Lower lobe of right lung (tissue), 2 donors: ENCODE measurements around the gene KIF20A. TPM values are rescaled to one million over a fixed set of nuclear protein-coding genes. Genes with fewer than 3 reads are reported as not detected.

ENCODE experiments used
- ATAC-seq, 2 donors: fragments of 200-7000 bp; cut with Tn5 transposase; one replicate each; pipeline ENCODE4 v1.9.1; 2020 to 2022; ENCODE audit warnings: mild to moderate bottlenecking in 2 of 2, moderate library complexity in 2 of 2
- DNase-seq: peaks from one replicate; pipeline ENCODE4 v3.0.0-alpha.2; 2020
- H3K27ac ChIP-seq: fragments of 200-600 bp; one replicate; pipeline ENCODE4 v1.8.0; 2022
- H3K27me3 ChIP-seq: fragments of 200-600 bp; one replicate; pipeline ENCODE4 v1.8.0; 2022; ENCODE audit warnings: low read depth
- H3K36me3 ChIP-seq: fragments of 200-600 bp; one replicate; pipeline ENCODE4 v1.8.0; 2022; ENCODE audit warnings: mild to moderate bottlenecking
- H3K4me1 ChIP-seq: fragments of 200-600 bp; one replicate; pipeline ENCODE4 v1.8.0; 2022
- H3K4me3 ChIP-seq: fragments of 200-600 bp; one replicate; pipeline ENCODE4 v1.8.0; 2022; ENCODE audit warnings: mild to moderate bottlenecking
- H3K9me3 ChIP-seq: fragments of 200-600 bp; one replicate; pipeline ENCODE4 v1.8.0; 2022
- intact Hi-C: fragments of 100-400 bp; cut with DNase I; formaldehyde crosslinking; loops from one replicate; pipeline ENCODE4 v1.11.0; 2022
- total RNA-seq: library from RNA; stranded (reverse); fragmentation: NEBNext Ultra II Directional; extraction: Animal tissue kit (Norgen Biotek cat#: 25700); gene quantifications from one replicate; pipeline ENCODE4 v1.2.1, GENCODE V29; 2021
- TF ChIP-seq, protein P1 (sequence below): fragments of 200-600 bp; IDR thresholded peaks from one replicate; pipeline ENCODE4 v1.8.0; 2022; ENCODE audit warnings: antibody characterized with exemption, mild to moderate bottlenecking
- donor health status: DM: no; HTN: yes; CAD: no; lungs with severe emphysema.

Gene KIF20A
- total RNA-seq, 1 donor from 2014 or later: 1.2 TPM

DNA sequence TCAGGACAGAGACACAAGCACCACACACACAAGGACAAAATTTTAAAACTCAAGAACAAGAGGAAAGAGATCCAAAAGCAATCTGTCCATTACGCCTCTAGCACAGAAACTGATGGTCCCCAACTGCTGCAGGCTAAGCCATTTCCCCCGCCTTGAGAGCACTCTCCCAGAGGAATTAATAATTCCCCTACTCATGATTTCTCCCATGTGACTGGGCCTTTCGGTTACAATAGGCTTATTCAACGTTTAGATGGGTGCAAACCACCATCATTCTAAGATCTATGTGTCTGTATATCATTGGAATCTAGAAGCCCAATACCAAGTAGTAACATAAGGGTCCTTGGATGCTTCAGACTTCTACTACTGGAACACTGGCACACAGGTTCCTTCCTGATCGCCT, 19.2 kb upstream of the KIF20A start:
- H3K27ac ChIP-seq: no peak overlapping the region
- no peaks in the 10 kb centered on the region for H3K27me3 ChIP-seq
- DNase-seq: no peak
- intact Hi-C loops: no loop called here
- H3K9me3 ChIP-seq: no peaks in the 10 kb centered on the region
- H3K4me3 ChIP-seq: no peak overlapping the region
- H3K36me3 ChIP-seq: peaks cover 84% of the 10 kb centered on the region
- H3K4me1 ChIP-seq: no peaks in the 10 kb centered on the region
- ATAC-seq: no peak
- TF ChIP-seq, protein P1, sequence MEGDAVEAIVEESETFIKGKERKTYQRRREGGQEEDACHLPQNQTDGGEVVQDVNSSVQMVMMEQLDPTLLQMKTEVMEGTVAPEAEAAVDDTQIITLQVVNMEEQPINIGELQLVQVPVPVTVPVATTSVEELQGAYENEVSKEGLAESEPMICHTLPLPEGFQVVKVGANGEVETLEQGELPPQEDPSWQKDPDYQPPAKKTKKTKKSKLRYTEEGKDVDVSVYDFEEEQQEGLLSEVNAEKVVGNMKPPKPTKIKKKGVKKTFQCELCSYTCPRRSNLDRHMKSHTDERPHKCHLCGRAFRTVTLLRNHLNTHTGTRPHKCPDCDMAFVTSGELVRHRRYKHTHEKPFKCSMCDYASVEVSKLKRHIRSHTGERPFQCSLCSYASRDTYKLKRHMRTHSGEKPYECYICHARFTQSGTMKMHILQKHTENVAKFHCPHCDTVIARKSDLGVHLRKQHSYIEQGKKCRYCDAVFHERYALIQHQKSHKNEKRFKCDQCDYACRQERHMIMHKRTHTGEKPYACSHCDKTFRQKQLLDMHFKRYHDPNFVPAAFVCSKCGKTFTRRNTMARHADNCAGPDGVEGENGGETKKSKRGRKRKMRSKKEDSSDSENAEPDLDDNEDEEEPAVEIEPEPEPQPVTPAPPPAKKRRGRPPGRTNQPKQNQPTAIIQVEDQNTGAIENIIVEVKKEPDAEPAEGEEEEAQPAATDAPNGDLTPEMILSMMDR: no peak

DNA sequence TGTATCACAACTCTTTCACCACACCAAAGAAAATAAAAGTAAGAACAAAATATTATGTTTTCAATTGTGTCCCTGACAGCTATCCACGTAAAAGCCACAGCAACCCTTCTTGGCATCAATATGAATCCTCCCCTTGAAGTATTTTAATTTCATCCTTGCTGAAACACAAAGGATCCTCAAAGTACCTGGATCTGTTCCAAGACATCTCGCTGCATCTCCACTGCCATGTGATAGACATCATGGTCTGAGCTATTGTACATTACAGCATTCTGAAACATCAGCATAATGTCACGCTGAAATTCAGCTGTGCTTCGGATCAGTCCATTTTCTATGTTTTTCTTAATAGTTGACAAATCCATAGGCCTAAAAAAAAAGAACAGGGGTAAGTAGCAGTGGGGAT, 18.2 kb upstream of the KIF20A start:
- Histone ChIP-seq H3K9me3 (no peaks in the 10 kb centered on the region), H3K36me3 (peaks cover 95% of the 10 kb centered on the region), H3K27ac (no peak overlapping the region), H3K4me1 (no peaks in the 10 kb centered on the region), H3K27me3 (no peaks in the 10 kb centered on the region), H3K4me3 (no peak overlapping the region)
- TF ChIP-seq, protein P1: no peak
- no peak for DNase-seq
- ATAC-seq: no peak
- intact Hi-C loops: no loop called here

DNA sequence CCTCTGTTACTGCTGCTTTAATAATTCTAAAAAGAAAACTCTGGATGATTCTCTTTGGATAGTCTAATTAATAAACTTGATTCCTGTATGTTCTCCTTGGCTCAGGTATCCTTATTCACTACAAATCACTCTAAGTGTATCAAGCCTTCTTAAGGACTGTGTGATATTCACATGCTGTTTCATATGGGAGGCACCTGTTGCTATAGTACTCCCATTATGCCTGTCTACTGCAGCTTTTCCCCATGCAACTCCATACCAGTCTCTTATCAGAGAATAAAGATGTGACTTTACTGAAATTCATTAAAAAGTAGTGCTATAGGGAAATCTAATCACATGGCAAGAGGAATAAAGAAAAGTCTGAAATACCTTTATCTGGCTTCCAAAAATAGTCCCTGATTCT, 15.2 kb upstream of the KIF20A start:
- Histone ChIP-seq H3K27ac (no peak overlapping the region), H3K4me3 (no peak overlapping the region), H3K4me1 (no peaks in the 10 kb centered on the region), H3K36me3 (peaks cover 100% of the 10 kb centered on the region), H3K27me3 (no peaks in the 10 kb centered on the region), H3K9me3 (no peaks in the 10 kb centered on the region)
- DNase-seq (no peak), ATAC-seq (no peak)
- TF ChIP-seq, protein P1: no peak
- intact Hi-C loops: no loop called here

DNA sequence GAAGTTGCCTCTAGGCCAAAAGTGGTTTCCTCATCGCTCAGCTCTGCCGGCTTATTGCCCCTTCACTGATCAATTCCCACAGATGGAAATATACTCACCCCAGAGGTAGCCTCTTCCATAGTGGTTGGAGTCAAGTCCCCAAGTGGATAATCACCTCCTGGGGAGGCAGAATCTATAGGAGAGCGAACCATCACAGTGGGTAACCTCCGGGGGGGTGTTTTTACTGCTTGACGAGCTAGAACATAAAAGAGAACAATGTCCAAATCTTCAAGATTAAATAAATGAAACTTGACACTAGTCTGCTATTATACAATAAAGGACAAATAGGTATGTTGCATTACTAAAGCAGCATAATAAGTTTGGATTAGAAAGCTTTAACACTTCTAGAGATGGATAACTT, 9.8 kb upstream of the KIF20A start:
- H3K4me1 ChIP-seq: peaks cover 5% of the 10 kb centered on the region
- no peaks in the 10 kb centered on the region for H3K9me3 ChIP-seq
- H3K27ac ChIP-seq: no peak overlapping the region
- no peaks in the 10 kb centered on the region for H3K27me3 ChIP-seq
- TF ChIP-seq, protein P1: no peak
- ATAC-seq: no peak
- H3K4me3 ChIP-seq: no peak overlapping the region
- DNase-seq: no peak
- peaks cover 100% of the 10 kb centered on the region for H3K36me3 ChIP-seq
- intact Hi-C loops: no loop called here

DNA sequence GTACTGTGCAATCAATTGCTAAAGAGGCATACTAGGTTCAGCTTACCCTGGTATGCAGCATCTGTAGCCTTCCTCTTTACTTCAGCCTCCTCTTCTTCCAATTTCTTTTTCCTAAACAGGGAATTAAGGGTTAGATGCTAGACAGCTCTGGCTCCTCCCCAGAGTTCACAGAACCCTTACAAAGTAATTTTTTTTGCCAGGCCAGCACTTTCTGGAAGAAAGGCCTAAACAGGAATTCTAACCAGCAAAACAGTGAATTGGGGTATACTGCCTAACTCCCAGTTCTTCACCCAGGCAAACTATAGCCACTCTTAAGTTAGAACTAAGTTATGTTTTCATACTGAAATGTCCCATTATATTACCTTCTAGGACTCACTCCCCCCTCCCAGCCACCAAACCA, 8.6 kb upstream of the KIF20A start:
- no peak for DNase-seq
- H3K27me3 ChIP-seq: no peaks in the 10 kb centered on the region
- peaks cover 5% of the 10 kb centered on the region for H3K4me1 ChIP-seq
- H3K27ac ChIP-seq: no peak overlapping the region
- no peak overlapping the region for H3K4me3 ChIP-seq
- H3K9me3 ChIP-seq: no peaks in the 10 kb centered on the region
- intact Hi-C loops: no loop called here
- H3K36me3 ChIP-seq: peaks cover 100% of the 10 kb centered on the region
- ATAC-seq: no peak
- TF ChIP-seq, protein P1: no peak
